HepG2 (cell line): Measurements from ENCODE around the gene CDV3. TPM values are rescaled to one million over a fixed set of nuclear protein-coding genes. Genes with fewer than 3 reads are reported as not detected.

Experiments
- ATAC-seq: fragments of 200-7000 bp; cut with Tn5 transposase; 3 replicates; pipeline ENCODE4 v1.9.1; 2020; ENCODE audit warnings: mild to moderate bottlenecking, moderate library complexity
- BruUV-seq: library from RNA; stranded (reverse); fragments of 400-500 nt; replicated peaks from 2 replicates; lab custom pipeline; 2021; lab: Mats Ljungman, UMichigan
- CTCF ChIA-PET: fragments of 300-600 bp; formaldehyde crosslinking; extraction: SDS; loops from one replicate; lab custom pipeline; 2021; ENCODE audit warnings: low total read pairs, inconsistent platforms, low intra/inter-chr PET ratio; lab: Yijun Ruan, JAX
- POLR2A ChIA-PET: fragments of 350-600 bp; sonication (Branson Sonifier 250); formaldehyde crosslinking; loops from one replicate; lab custom pipeline; 2020; ENCODE audit warnings: antibody characterized with exemption, inconsistent platforms; lab: Yijun Ruan, JAX
- DNase-seq: peaks from one replicate; pipeline ENCODE4 v3.0.0-alpha.2; 2015; ENCODE audit warnings: low spot score
- FAIRE-seq: peaks from 3 replicates; lab custom pipeline; 2011; peaks lifted over from hg19 to GRCh38; lab: Jason Lieb, UNC
- H2AFZ ChIP-seq: one replicate; pipeline ENCODE4 v1.6.1; 2011; ENCODE audit warnings: low read length, inconsistent platforms
- H3K27ac ChIP-seq: fragments of 300-600 bp; 3 replicates; pipeline ENCODE4 v1.8.0; 2011; ENCODE audit warnings: mixed run types, mild to moderate bottlenecking, mixed read lengths, low read length, inconsistent platforms; ENCODE audit not compliant: insufficient read depth; ENCODE audit errors: extremely low read length
- H3K27me3 ChIP-seq, 2 experiments: fragments of 200-600 bp in 1 of 2; 2 replicates in 1 of 2; 3 replicates in 1 of 2; pipeline versions ENCODE4 v1.6.0 to v1.8.0; 2011; ENCODE audit warnings: low read length in 2 of 2, mild to moderate bottlenecking in 2 of 2, moderate library complexity in 2 of 2, inconsistent platforms in 1 of 2; ENCODE audit not compliant: insufficient read depth in 2 of 2, control insufficient read depth in 1 of 2
- H3K36me3 ChIP-seq, 2 experiments: fragments of 200-600 bp in 1 of 2; replicated peaks in 1 of 2; 2 replicates in 1 of 2; 3 replicates in 1 of 2; pipeline versions ENCODE4 v1.5.1 to v1.8.0; 2011; ENCODE audit warnings: low read length in 2 of 2, inconsistent platforms in 1 of 2; ENCODE audit not compliant: insufficient read depth in 2 of 2, control insufficient read depth in 1 of 2
- H3K4me1 ChIP-seq: 2 replicates; pipeline ENCODE4 v1.5.1; 2012; ENCODE audit warnings: low read length, inconsistent platforms; ENCODE audit not compliant: insufficient read depth
- H3K4me2 ChIP-seq: 2 replicates; pipeline ENCODE4 v1.6.0; 2011; ENCODE audit warnings: low read depth, low read length, inconsistent platforms
- H3K4me3 ChIP-seq, 3 experiments: fragments of 200-600 bp in 1 of 3; sonication (generic), shearing (Covaris generic) in 1 of 3; replicated peaks in 1 of 3; 2 replicates each; pipeline ENCODE4 v1.5.1; 2011 to 2016; ENCODE audit warnings: low read length in 3 of 3, inconsistent platforms in 2 of 3, low read depth in 2 of 3, mild to moderate bottlenecking in 2 of 3, control low read depth in 1 of 3, mixed read lengths in 1 of 3; ENCODE audit not compliant: insufficient read depth in 1 of 3
- H3K79me2 ChIP-seq: one replicate; pipeline ENCODE4 v1.6.1; 2011; ENCODE audit warnings: low read length, inconsistent platforms; ENCODE audit not compliant: insufficient read depth
- H3K9ac ChIP-seq: 2 replicates; pipeline ENCODE4 v1.6.0; 2011; ENCODE audit warnings: mild to moderate bottlenecking, low read depth, low read length, inconsistent platforms; ENCODE audit not compliant: insufficient read depth
- H3K9me3 ChIP-seq: 2 replicates; pipeline ENCODE4 v1.5.1; 2012; ENCODE audit warnings: mild to moderate bottlenecking, low read length
- H4K20me1 ChIP-seq: 2 replicates; pipeline ENCODE4 v1.6.0; 2011; ENCODE audit warnings: inconsistent platforms, mild to moderate bottlenecking, low read length, moderate library complexity; ENCODE audit not compliant: insufficient read depth
- ATF7-NPFF ChIP-seq: sonication (generic); formaldehyde crosslinking; IDR thresholded peaks from 2 replicates; pipeline ENCODE4 v1.8.1; 2023; ENCODE audit warnings: mild to moderate bottlenecking, low read depth, missing genetic modification reagents, moderate library complexity
- RELA ChIP-seq: sonication (generic); formaldehyde crosslinking; IDR thresholded peaks from 2 replicates; pipeline ENCODE4 v1.4.0; 2020; ENCODE audit warnings: missing genetic modification reagents
- RFXAP ChIP-seq: sonication (generic); formaldehyde crosslinking; IDR thresholded peaks from 2 replicates; pipeline ENCODE4 v1.4.0; 2020; ENCODE audit warnings: missing genetic modification reagents, borderline replicate concordance
- ZNF724P ChIP-seq: sonication (generic); formaldehyde crosslinking; IDR thresholded peaks from 2 replicates; pipeline ENCODE4 v1.8.0; 2022; ENCODE audit warnings: missing genetic modification reagents, borderline replicate concordance
- WGBS: methylation state at CpG from one replicate; pipeline ENCODE4 v1.1.6; 2017; ENCODE audit warnings: low lambda C conversion rate; 5-methylcytosine and 5-hydroxymethylcytosine counted together
- in situ Hi-C: cut with HindIII; loops from 2 replicates; pipeline ENCODE4 v1.10.0; 2017; ENCODE audit warnings: low pct_unique_long_range_greater_than_20kb; ENCODE audit not compliant: extremely low pct_ligation_motif_present
- intact Hi-C: fragments of 100-400 bp; cut with micrococcal nuclease; formaldehyde crosslinking; loops from one replicate; pipeline ENCODE4 v1.10.0; 2022; ENCODE audit not compliant: unreplicated experiment
- polyA plus RNA-seq, 8 experiments: library from polyadenylated mRNA; depleted of rRNA in 3 of 8; stranded (reverse) in 7 of 8; unstranded in 1 of 8; fragments of >200 nt; fragmentation: Illumina TruSeq in 4 of 8; extraction: Trizol in 4 of 8; gene quantifications; 2 replicates each; pipeline versions ENCODE4 v1.2.1 to v1.2.3, GENCODE V29; 2011 to 2016; ENCODE audit warnings: low read depth in 4 of 8, missing spikeins in 1 of 8, mixed read lengths in 1 of 8; ENCODE audit not compliant: insufficient read depth in 1 of 8
- total RNA-seq, 5 experiments: library from RNA; depleted of rRNA; stranded (reverse); fragments of >200 nt; fragmentation: Illumina TruSeq; extraction: Trizol; gene quantifications; 2 replicates each; pipeline ENCODE4 v1.2.3, GENCODE V29; 2016; ENCODE audit warnings: low read depth in 1 of 5
- TF ChIP-seq, protein P1 (sequence below): sonication (generic); formaldehyde crosslinking; IDR thresholded peaks from 2 replicates; pipeline ENCODE4 v1.4.0; 2020; ENCODE audit warnings: missing genetic modification reagents

CDV3 gene
- total and polyA plus RNA-seq, 2 of the 13 experiments (the other 11 are each of a cell fraction or from before 2014, with no cell fraction given), result 46.6 to 145 TPM

DNA sequence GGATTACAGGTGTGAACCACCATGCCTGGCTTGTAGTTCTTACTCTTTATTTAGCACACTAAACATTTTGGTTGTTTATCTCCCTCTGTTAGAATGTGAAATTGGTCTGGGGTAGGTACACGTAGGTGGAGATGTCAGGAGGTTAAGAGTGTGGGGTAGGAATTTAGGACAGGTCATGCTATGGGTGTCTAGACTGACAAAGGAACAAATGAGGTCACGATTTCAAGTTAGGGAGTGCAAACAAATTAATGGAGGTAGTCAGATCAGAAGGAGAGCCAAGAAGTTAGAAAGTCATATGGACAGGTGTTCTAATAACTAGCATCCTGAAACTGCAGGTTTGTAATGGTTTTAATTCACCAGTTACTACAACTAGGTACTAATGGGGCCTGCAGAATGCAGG, 19.8 kb downstream of the CDV3 start:
- no peaks in the 10 kb centered on the region for H3K4me1 ChIP-seq
- 64% methylated on average over 2 of the region's 2 CpGs for WGBS
- TF ChIP-seq ATF7-NPFF (CRISPR knock-in tag) (no peak), RFXAP (no peak), ZNF724P (CRISPR knock-in tag) (no peak)
- peaks cover 1 to 3% of the 10 kb centered on the region in 2 experiments; a peak in 4 of 5 replicates for H3K36me3 ChIP-seq
- H3K79me2 ChIP-seq, result no peaks in the 10 kb centered on the region
- no peak overlapping the region for H3K4me3 ChIP-seq
- no peak overlapping the region for H2AFZ ChIP-seq
- no peaks in the 10 kb centered on the region; a peak in 1 of 5 replicates for H3K27me3 ChIP-seq
- ChIA-PET POLR2A (no interaction called here), CTCF (no interaction called here)
- in situ Hi-C loops, result no loop called here
- DNase-seq, result no peak
- no TSS peak for BruUV-seq
- H3K4me2 ChIP-seq, result no peak overlapping the region
- ATAC-seq, result no peak; the same call in 2 of the 3 replicates
- FAIRE-seq, result no peak
- no peak overlapping the region for H3K27ac ChIP-seq
- H4K20me1 ChIP-seq, result 0 out of 2 replicates have a peak, but pooled peaks cover 3% of the 10 kb centered on the region
- H3K9me3 ChIP-seq, result no peaks in the 10 kb centered on the region
- intact Hi-C loops, result no loop called here
- H3K9ac ChIP-seq, result no peak overlapping the region

DNA sequence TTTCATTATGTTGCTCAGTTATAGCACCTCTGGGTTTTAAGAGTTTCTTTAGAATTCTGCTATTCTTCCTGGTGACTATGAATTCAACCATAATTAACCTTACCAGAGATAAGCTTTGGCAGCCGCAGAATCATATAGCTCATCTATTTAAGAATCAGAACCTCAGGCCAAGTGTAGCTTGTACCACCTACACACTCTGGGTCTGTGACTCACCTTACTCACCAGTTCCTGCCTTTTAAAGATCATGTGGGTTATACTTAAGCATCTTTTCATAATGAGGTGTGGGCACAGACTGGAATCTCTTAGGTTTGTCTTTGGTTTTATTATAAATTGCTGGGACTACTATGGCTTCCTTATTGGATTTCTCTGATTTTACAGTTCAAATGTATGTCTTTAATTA, 21.9 kb downstream of the CDV3 start:
- ChIA-PET POLR2A (interaction anchor here (1.4 kb wide), 1 partner anchor 22 kb away, joined by 4 read pairs; the partner anchor contains the start of gene CDV3), CTCF (no interaction called here)
- H3K9ac ChIP-seq, result no peak overlapping the region
- H3K36me3 ChIP-seq, result no peaks in the 10 kb centered on the region
- H3K27ac ChIP-seq, result no peak overlapping the region
- 100% methylated on average over 1 of the region's 1 CpG for WGBS
- DNase-seq (no peak), ATAC-seq (no peak), FAIRE-seq (no peak)
- no peak overlapping the region for H2AFZ ChIP-seq
- H4K20me1 ChIP-seq, result no peaks in the 10 kb centered on the region
- H3K4me3 ChIP-seq, result no peak overlapping the region
- no peaks in the 10 kb centered on the region for H3K79me2 ChIP-seq
- H3K27me3 ChIP-seq, result no peaks in the 10 kb centered on the region; a peak in 1 of 5 replicates
- BruUV-seq, result no TSS peak
- H3K4me2 ChIP-seq, result no peak overlapping the region
- in situ Hi-C loops (no loop called here), intact Hi-C loops (no loop called here)
- H3K4me1 ChIP-seq, result no peaks in the 10 kb centered on the region
- no peak for TF ChIP-seq RELA (CRISPR knock-in tag)
- TF ChIP-seq, protein P1, sequence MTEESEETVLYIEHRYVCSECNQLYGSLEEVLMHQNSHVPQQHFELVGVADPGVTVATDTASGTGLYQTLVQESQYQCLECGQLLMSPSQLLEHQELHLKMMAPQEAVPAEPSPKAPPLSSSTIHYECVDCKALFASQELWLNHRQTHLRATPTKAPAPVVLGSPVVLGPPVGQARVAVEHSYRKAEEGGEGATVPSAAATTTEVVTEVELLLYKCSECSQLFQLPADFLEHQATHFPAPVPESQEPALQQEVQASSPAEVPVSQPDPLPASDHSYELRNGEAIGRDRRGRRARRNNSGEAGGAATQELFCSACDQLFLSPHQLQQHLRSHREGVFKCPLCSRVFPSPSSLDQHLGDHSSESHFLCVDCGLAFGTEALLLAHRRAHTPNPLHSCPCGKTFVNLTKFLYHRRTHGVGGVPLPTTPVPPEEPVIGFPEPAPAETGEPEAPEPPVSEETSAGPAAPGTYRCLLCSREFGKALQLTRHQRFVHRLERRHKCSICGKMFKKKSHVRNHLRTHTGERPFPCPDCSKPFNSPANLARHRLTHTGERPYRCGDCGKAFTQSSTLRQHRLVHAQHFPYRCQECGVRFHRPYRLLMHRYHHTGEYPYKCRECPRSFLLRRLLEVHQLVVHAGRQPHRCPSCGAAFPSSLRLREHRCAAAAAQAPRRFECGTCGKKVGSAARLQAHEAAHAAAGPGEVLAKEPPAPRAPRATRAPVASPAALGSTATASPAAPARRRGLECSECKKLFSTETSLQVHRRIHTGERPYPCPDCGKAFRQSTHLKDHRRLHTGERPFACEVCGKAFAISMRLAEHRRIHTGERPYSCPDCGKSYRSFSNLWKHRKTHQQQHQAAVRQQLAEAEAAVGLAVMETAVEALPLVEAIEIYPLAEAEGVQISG, result no peak
- H3K9me3 ChIP-seq, result no peaks in the 10 kb centered on the region
